ENCODE data around the gene CNDP2.

The CNDP2 gene

GRCh38 chr18:74512321-74513053 is 16.3 kb downstream of the CNDP2 start:
- H3K27ac ChIP-seq, result no peak overlapping the region
- TF ChIP-seq ZFX (IDR thresholded peaks at IDR 0.05; ENCODE audit: borderline replicate concordance) (no peak), CTCF (IDR thresholded peaks at IDR 0.05) (no peak)

DNA sequence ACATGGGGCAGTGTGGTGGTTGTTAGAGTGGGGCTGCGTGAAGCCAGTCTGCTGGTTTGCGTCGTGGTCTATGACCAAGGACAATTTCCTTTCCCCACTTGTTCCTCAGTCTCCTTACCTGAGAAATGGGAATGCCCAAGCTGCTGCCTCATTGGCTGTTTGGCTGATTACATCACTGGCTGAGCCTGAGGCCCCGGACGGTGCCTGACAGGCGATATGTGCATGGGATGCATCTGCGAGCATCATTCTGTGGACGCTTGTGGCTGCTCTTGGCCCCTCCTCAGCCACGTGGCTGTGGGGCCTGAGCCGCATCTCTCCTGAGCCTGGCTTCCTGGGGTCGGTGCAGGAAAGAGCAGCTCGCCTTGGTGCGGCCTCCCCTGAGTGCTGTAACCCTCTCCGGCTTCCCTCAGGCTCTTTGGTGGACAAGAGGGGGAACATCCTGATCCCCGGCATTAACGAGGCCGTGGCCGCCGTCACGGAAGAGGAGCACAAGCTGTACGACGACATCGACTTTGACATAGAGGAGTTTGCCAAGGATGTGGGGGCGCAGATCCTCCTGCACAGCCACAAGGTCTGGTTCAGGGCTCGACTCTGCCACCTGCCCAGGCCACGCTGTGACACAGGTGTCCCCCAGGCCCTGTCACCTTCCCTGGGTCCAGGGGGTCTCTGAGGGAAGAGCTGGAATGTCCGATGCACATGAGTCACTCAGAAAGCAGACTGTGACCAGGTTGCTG is 17.2 kb downstream of the CNDP2 start:
- H3K27ac ChIP-seq, result no peak overlapping the region
- TF ChIP-seq ZFX (IDR thresholded peaks at IDR 0.05; ENCODE audit: borderline replicate concordance), result no peak
- TF ChIP-seq CTCF (IDR thresholded peaks at IDR 0.05), result no peak

GRCh38 chr18:74513883-74514205 is 17.7 kb downstream of the CNDP2 start:
- no peak overlapping the region for H3K27ac ChIP-seq
- no peak for TF ChIP-seq ZFX (IDR thresholded peaks at IDR 0.05; ENCODE audit: borderline replicate concordance)
- TF ChIP-seq CTCF (IDR thresholded peaks at IDR 0.05), result no peak

GRCh38 chr18:74514860-74515495 is 18.8 kb downstream of the CNDP2 start:
- no peak overlapping the region for H3K27ac ChIP-seq
- TF ChIP-seq CTCF (IDR thresholded peaks at IDR 0.05), result no peak
- TF ChIP-seq ZFX (IDR thresholded peaks at IDR 0.05; ENCODE audit: borderline replicate concordance), result no peak

- TF ChIP-seq ZFX (IDR thresholded peaks at IDR 0.05; ENCODE audit: borderline replicate concordance) (no peak), CTCF (IDR thresholded peaks at IDR 0.05) (no peak)
- H3K27ac ChIP-seq, result no peak overlapping the region
Observed at GRCh38 chr18:74515620-74516231, 19.6 kb downstream of the CNDP2 start.

DNA sequence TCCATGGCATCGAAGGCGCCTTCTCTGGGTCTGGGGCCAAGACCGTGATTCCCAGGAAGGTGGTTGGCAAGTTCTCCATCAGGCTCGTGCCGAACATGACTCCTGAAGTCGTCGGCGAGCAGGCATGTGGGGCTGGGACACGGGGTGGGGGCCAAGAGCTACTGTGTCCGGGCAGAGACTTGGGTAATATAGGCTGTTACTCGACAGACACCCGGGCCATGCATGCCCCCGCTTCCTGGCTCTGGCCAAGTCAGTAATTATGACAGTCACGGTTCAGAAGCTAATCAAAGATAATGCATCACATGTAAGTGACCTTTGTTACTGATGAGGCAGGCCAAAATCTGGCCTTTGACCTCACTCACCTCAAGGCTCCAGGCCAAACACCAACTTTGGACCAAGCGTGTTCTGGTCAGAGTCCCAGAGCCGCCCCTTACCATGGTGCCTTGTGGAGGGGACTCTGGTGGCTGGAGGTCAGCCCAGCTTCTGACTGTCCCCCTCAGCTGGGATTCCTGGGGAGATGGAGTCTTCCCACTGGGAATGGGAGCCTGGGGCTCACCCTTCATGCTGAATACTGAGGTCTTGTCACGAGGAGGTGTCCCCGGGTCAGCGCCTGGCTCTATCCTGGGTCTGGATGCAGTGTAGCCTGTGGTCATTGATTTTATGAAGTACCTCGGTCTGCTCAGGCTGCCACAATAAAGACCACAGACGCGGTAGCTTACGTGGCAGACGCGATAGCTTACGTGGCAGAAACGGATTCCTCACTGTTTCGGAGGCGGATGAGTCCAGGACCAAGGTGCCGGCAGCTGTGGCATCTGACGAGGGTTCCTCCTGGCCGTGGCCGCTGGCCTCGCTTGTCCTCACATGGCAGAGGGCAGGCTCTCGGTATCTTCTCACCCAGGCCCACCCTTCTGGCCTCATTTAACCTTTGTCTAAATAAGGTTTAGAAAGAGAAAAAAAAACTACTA is 20.4 kb downstream of the CNDP2 start:
- no peak for TF ChIP-seq CTCF (IDR thresholded peaks at IDR 0.05)
- TF ChIP-seq ZFX (IDR thresholded peaks at IDR 0.05; ENCODE audit: borderline replicate concordance), result no peak
- H3K27ac ChIP-seq, result no peak overlapping the region

Data from 22Rv1 (cell line).